Activated CD4-positive, alpha-beta T cell treated with anti-CD3 and anti-CD28 coated beads, Interleukin-2, amount 10 ng/mL, durations not matched to agents 24 days and 14 days (primary cell): ENCODE data around the gene PRDM13. TPM values are rescaled to one million over a fixed set of nuclear protein-coding genes. Genes with fewer than 3 reads are reported as not detected.
A peak's percentile ranks its signal among the peaks of the same experiment; 100 is the strongest.

ENCODE experiments used
- DNase-seq: peaks from one replicate; pipeline ENCODE4 v3.0.0; 2022
- H3K27ac Mint-ChIP-seq: one replicate; pipeline ENCODE4 v1.8.0; 2022; ENCODE audit warnings: mild to moderate bottlenecking, mixed read lengths
- H3K27me3 Mint-ChIP-seq: one replicate; pipeline ENCODE4 v1.8.0; 2022; ENCODE audit warnings: mixed read lengths
- H3K36me3 Mint-ChIP-seq: one replicate; pipeline ENCODE4 v1.8.0; 2022; ENCODE audit warnings: low read depth, mild to moderate bottlenecking, mixed read lengths
- H3K4me1 Mint-ChIP-seq: one replicate; pipeline ENCODE4 v1.8.0; 2021; ENCODE audit warnings: mixed read lengths
- H3K4me3 Mint-ChIP-seq: one replicate; pipeline ENCODE4 v1.8.0; 2022; ENCODE audit warnings: mild to moderate bottlenecking, moderate library complexity, mixed read lengths
- H3K9me3 Mint-ChIP-seq: one replicate; pipeline ENCODE4 v1.8.0; 2021; ENCODE audit warnings: mixed read lengths
- intact Hi-C: fragments of 100-400 bp; cut with micrococcal nuclease; formaldehyde crosslinking; loops from one replicate; pipeline ENCODE4 v1.15.1; 2023
- total RNA-seq: library from RNA; stranded (reverse); gene quantifications from 2 replicates; pipeline ENCODE4 v1.2.3, GENCODE V29; 2022

Gene PRDM13
- 0.05 TPM in 1 of 2 replicates, not detected in the other for total RNA-seq

DNA sequence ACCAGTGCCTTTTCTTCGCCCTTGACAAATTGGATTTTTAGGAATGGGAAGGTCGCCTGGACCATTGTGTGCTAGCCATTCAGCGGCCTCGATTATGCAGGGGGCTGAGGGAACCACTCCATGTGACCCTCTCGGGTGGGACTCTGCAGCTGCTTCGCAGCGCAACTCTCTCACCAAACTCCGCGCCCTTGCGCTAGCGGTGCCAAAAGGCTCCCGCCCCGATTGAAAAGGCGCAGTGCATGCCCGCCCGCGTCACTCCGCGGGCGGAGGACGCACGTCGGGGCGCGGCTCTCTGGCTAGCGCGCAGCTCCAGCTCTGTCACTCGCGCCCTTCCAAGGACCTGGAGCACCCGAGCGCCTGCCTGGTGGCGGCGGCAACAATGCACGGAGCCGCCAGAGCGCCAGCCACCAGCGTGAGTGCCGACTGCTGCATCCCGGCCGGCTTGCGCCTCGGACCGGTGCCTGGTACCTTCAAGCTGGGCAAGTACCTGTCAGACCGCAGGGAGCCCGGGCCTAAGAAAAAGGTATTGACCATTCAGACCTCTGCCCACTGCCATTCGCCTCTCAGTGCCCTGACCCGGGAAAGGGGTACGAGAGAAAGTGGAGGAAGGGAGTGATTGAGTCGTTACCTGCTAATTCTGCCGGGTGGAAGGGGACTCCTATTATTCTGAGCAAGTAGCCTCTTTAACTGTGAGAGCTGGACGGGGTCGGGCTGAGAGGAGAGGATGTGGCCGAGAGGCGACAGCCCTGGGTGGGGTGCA, at the start of gene PRDM13:
Gene PRDM13, plus strand, starts transcription at position 178 of the 760 bp plus-strand sequence. Its CDS starts 202 bp downstream, at position 380.
- Mint-ChIP-seq H3K9me3 (peaks cover 12% of the 10 kb centered on the region), H3K4me3 (no peak within 1 kb of the TSS), H3K4me1 (peaks cover 43% of the 10 kb centered on the region), H3K27me3 (peaks cover 86% of the 10 kb centered on the region), H3K27ac (peak within 1 kb of the TSS; percentile 56), H3K36me3 (peaks cover 4% of the 10 kb centered on the region)
- intact Hi-C loops: loop anchor here (1.0 kb wide), 1 partner anchor 11 kb away; no protein-coding TSS in a partner anchor
- peak; percentile 60 for DNase-seq

DNA sequence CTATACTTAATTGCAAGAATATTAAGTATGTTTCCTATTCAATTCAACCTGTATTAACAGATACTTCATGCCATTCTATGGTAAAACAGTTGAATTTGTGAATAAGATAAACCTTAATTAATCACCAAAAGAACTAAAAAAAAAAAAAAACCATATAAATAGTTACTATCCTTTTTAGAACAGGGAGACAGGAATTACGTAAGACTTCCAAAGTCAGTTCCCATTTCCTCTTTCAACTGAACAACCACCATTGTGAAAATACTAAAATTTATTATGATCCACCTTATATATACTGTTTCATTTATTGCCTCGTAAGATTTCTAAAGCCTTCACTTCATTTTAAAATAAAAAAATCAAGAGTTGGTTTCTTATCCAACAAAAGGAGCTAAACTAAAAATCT, 47.6 kb upstream of the PRDM13 start:
- H3K4me1 Mint-ChIP-seq: peaks cover 1% of the 10 kb centered on the region
- H3K27me3 Mint-ChIP-seq: no peaks in the 10 kb centered on the region
- H3K4me3 Mint-ChIP-seq: no peak overlapping the region
- no peaks in the 10 kb centered on the region for H3K9me3 Mint-ChIP-seq
- no peak overlapping the region for H3K27ac Mint-ChIP-seq
- intact Hi-C loops: no loop called here
- no peak for DNase-seq
- peaks cover 40% of the 10 kb centered on the region for H3K36me3 Mint-ChIP-seq

DNA sequence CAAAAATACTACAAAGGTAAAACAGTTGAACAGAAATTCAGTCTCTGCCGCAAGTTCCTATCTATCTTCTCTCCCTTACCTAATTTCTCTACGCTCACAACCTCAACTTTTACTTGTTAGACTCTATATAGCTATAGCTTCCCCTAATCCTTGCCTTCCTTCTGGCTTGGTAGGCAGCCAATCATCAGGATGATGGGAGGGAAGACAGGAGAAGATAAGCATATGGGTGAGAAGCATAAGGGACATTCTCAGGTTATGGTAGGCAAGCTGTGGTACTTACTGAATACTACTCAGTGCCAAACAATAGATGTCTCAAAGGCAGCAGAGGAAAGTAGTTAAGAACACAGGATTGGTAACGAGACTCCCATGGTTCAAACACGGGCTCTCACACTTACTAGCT, 46.0 kb upstream of the PRDM13 start:
- DNase-seq: no peak
- peaks cover 1% of the 10 kb centered on the region for H3K4me1 Mint-ChIP-seq
- no peak overlapping the region for H3K27ac Mint-ChIP-seq
- intact Hi-C loops: loop anchor here (10.0 kb wide), 1 partner anchor 226 kb away; no protein-coding TSS in a partner anchor
- H3K27me3 Mint-ChIP-seq: no peaks in the 10 kb centered on the region
- peaks cover 30% of the 10 kb centered on the region for H3K36me3 Mint-ChIP-seq
- H3K9me3 Mint-ChIP-seq: no peaks in the 10 kb centered on the region
- no peak overlapping the region for H3K4me3 Mint-ChIP-seq

GRCh38 chr6:99563056-99563723, 43.4 kb upstream of the PRDM13 start:
- no peaks in the 10 kb centered on the region for H3K9me3 Mint-ChIP-seq
- H3K27me3 Mint-ChIP-seq: no peaks in the 10 kb centered on the region
- H3K4me3 Mint-ChIP-seq: no peak overlapping the region
- peaks cover 15% of the 10 kb centered on the region for H3K36me3 Mint-ChIP-seq
- no peak for DNase-seq
- intact Hi-C loops: loop anchor here (10.0 kb wide), 1 partner anchor 228 kb away; no protein-coding TSS in a partner anchor
- H3K27ac Mint-ChIP-seq: no peak overlapping the region
- H3K4me1 Mint-ChIP-seq: peaks cover 12% of the 10 kb centered on the region

DNA sequence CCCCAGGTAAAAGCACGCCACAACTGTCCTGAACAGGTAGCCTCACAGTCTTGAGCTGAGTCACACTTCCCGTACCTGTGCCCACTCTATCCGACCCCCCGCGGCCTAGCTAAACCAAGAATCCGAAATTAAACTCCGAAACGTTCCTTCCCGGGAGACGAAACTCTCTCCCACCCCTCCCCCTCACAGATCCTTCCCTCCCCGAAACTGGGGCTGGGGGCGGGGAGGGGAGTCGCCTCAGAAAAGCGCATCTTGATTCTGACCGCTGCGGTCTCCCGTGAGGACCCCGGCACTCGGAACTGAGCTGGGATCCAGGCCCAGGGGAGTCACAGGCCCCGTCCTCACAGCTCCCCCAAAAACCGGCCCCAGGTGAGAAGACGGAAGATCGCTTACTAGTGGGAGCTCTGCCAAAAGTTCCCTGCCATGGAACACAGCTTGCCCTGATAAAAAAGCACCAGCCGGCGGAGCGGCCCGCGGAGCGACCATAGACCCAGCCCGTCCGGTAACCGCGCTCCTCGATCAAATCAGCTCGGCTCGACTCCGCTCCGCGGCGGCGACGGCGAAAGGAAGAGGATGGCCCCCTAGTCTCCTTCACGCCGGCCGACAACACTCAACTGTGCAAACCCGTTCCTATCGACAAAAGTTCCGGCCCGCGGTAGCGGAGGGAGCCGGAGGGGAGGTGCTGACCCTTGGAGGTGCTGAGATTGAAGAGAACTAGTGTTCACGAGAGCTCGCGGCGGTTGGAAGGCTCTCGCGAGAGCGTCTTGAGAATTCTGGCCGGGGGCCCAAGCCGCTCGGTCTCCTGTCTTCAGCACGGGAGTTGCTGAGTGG, 38.3 kb upstream of the PRDM13 start, which contains the start of gene CCNC:
Gene CCNC, minus strand, starts transcription at position 558 of the 831 bp plus-strand sequence. Its CDS starts 133 bp downstream, at position 425.
- H3K36me3 Mint-ChIP-seq: peaks cover 8% of the 10 kb centered on the region
- H3K9me3 Mint-ChIP-seq: no peaks in the 10 kb centered on the region
- no peaks in the 10 kb centered on the region for H3K27me3 Mint-ChIP-seq
- H3K27ac Mint-ChIP-seq: peak within 1 kb of the TSS; percentile 93
- intact Hi-C loops: loop anchor here (1.0 to 10.0 kb wide), 6 partner anchors 20 to 621 kb away; partner anchors contain the start of genes FBXL4, PNISR and USP45
- DNase-seq: peak; percentile 96
- H3K4me1 Mint-ChIP-seq: peaks cover 20% of the 10 kb centered on the region
- peak within 1 kb of the TSS; percentile 99 for H3K4me3 Mint-ChIP-seq

DNA sequence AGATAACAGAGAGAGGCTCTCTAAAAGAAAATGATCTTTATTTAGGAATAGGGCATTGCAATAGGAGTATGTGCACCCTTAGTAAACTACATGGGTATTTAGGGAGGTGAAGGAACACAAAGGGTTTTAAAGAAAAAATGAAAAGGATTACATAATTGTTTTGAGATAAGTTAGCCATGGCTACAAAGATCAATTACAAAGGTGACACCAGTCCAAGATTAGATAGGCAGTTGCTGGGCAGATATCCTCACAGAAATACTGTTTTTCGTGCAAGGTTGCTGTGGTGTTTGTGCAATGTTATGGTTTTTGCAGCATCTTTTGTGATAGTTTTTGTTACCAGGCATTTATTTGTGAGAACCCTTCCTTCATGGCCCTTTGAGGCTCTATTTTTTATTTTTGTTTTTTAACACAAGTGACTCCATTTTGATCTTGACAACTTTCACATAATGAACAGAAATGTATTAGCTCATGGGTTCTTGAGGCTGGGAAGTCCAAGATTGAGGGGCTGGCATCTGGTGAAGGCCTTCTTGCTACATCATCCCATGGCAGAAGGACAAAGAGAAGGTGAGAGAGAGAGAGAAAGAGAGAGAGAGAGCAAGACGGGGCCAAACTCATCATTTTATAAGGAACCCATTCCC, 32.5 kb upstream of the PRDM13 start:
- Mint-ChIP-seq H3K36me3 (no peaks in the 10 kb centered on the region), H3K27me3 (peaks cover 32% of the 10 kb centered on the region), H3K9me3 (no peaks in the 10 kb centered on the region), H3K4me1 (peaks cover 9% of the 10 kb centered on the region), H3K27ac (no peak overlapping the region), H3K4me3 (no peak overlapping the region)
- intact Hi-C loops: no loop called here
- no peak for DNase-seq

DNA sequence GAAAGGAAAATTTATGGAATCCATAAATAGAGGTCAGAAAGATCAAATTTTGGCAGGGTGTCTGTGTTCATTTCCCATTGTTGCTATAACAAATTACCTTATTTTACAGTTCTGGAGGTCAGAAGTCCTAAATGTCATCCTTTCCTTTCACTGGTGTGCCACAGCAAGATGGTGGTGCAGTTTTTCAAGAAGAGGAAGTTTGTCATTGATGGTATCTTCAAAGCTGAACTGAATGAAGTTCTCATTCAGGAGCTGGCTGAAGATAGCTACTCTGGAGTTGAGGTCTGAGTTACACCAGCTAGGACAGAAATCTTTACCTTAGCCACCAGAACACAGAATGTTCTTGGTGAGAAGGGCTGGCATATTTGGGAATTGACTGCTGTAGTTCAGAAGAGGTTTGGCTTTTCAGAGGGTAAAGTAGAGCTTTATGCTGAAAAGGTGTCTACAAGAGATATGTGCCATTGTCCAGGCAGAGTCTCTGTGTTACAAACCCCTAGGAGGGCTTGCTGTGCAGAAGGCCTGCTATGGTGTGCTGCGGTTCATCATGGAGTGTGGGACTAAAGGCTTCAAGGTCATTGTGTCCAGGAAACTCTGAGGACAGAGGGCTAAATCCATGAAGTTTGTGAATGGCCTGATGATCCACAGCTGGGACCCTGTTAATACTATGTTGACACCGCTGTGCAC, 30.9 kb upstream of the PRDM13 start:
- intact Hi-C loops: no loop called here
- Mint-ChIP-seq H3K27me3 (peaks cover 40% of the 10 kb centered on the region), H3K4me3 (no peak overlapping the region), H3K27ac (no peak overlapping the region), H3K9me3 (no peaks in the 10 kb centered on the region), H3K36me3 (no peaks in the 10 kb centered on the region), H3K4me1 (peaks cover 9% of the 10 kb centered on the region)
- DNase-seq: no peak

DNA sequence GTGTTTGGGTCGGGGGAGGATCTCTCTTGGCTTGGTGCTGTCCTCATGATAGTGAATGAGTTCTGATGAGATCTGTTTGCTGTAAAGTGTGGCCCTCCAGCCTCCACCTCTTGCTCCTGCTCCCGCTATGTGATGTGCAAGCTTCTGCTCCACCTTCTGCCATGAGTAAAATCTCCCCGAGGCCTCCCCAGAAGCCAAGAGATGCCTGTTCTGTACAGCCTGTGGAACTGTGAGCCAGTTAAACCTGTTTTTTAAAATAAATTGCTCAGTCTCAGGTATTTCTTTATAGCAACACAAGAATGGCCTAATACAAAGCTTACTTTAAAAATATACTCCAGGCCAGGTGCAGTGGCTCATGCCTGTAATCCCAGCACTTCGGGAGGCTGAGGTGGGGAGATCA, 26.9 kb upstream of the PRDM13 start:
- Mint-ChIP-seq H3K27me3 (peaks cover 50% of the 10 kb centered on the region), H3K27ac (no peak overlapping the region), H3K9me3 (no peaks in the 10 kb centered on the region), H3K4me1 (peaks cover 5% of the 10 kb centered on the region), H3K4me3 (no peak overlapping the region), H3K36me3 (no peaks in the 10 kb centered on the region)
- no peak for DNase-seq
- intact Hi-C loops: no loop called here

GRCh38 chr6:99587792-99588191, 18.8 kb upstream of the PRDM13 start:
- Mint-ChIP-seq H3K27me3 (peaks cover 74% of the 10 kb centered on the region), H3K36me3 (no peaks in the 10 kb centered on the region), H3K4me1 (peaks cover 25% of the 10 kb centered on the region), H3K9me3 (no peaks in the 10 kb centered on the region), H3K27ac (no peak overlapping the region), H3K4me3 (no peak overlapping the region)
- no peak for DNase-seq
- intact Hi-C loops: loop anchor here (1.0 to 5.0 kb wide), 6 partner anchors 16 to 159 kb away; partner anchors contain the start of gene CCNC

- peaks cover 77% of the 10 kb centered on the region for H3K27me3 Mint-ChIP-seq
- intact Hi-C loops: loop anchor here (1.0 to 5.0 kb wide), 6 partner anchors 15 to 158 kb away; partner anchors contain the start of gene CCNC
- DNase-seq: peak; percentile 89
- no peaks in the 10 kb centered on the region for H3K9me3 Mint-ChIP-seq
- H3K4me3 Mint-ChIP-seq: peak overlapping the region; percentile 88
- peaks cover 25% of the 10 kb centered on the region for H3K4me1 Mint-ChIP-seq
- no peaks in the 10 kb centered on the region for H3K36me3 Mint-ChIP-seq
- peak overlapping the region; percentile 45 for H3K27ac Mint-ChIP-seq
Measured at GRCh38 chr6:99588618-99589289, 17.9 kb upstream of the PRDM13 start.

- Mint-ChIP-seq H3K36me3 (no peaks in the 10 kb centered on the region), H3K9me3 (no peaks in the 10 kb centered on the region), H3K4me1 (peaks cover 25% of the 10 kb centered on the region), H3K27ac (peak overlapping the region; percentile 45), H3K27me3 (peaks cover 79% of the 10 kb centered on the region), H3K4me3 (peak overlapping the region; percentile 88)
- intact Hi-C loops: loop anchor here (2.0 to 5.0 kb wide), 4 partner anchors 20 to 120 kb away; partner anchors contain the start of gene CCNC
- DNase-seq: no peak
Measured at GRCh38 chr6:99589290-99589672, 17.4 kb upstream of the PRDM13 start.

- intact Hi-C loops: loop anchor here (2.0 to 5.0 kb wide), 4 partner anchors 21 to 121 kb away; partner anchors contain the start of gene CCNC
- H3K4me1 Mint-ChIP-seq: peaks cover 25% of the 10 kb centered on the region
- H3K9me3 Mint-ChIP-seq: no peaks in the 10 kb centered on the region
- no peaks in the 10 kb centered on the region for H3K36me3 Mint-ChIP-seq
- DNase-seq: no peak
- peaks cover 78% of the 10 kb centered on the region for H3K27me3 Mint-ChIP-seq
- H3K27ac Mint-ChIP-seq: no peak overlapping the region
- peak overlapping the region; percentile 88 for H3K4me3 Mint-ChIP-seq
Measured at GRCh38 chr6:99589907-99590493, 16.6 kb upstream of the PRDM13 start.
